Measurements from ENCODE around the gene PDYN.

- TF ChIP-seq CTCF (IDR thresholded peaks at IDR 0.05) (no peak), POLR2AphosphoS5 (IDR thresholded peaks at IDR 0.05) (no peak)
These were observed 1.3 kb downstream of the PDYN start for GRCh38 chr20:1992359-1993110.

Data from stomach (tissue), 4 donors.